DOHH2 (cell line): ENCODE measurements around the gene EVC.

ENCODE experiments used
- CTCF ChIP-seq: fragments of 200-600 bp; sonication (generic); IDR thresholded peaks from one replicate; pipeline ENCODE4 v1.5.1; 2014; ENCODE audit warnings: antibody characterized with exemption, mild to moderate bottlenecking, low read depth, low read length; ENCODE audit not compliant: poor library complexity, severe bottlenecking
- EZH2phosphoT487 ChIP-seq: fragments of 200-600 bp; sonication (generic); IDR thresholded peaks from 2 replicates; pipeline ENCODE4 v1.6.1; 2017; ENCODE audit warnings: borderline replicate concordance, mild to moderate bottlenecking, antibody characterized with exemption, low read length, moderate library complexity, mixed read lengths

- no peak for TF ChIP-seq CTCF
- no peak for TF ChIP-seq EZH2phosphoT487
Measured at GRCh38 chr4:5750052-5750945, 39.3 kb downstream of the EVC start.
